ENCODE results near the gene ZC3H18. TPM values are rescaled to one million over a fixed set of nuclear protein-coding genes. Genes with fewer than 3 reads are reported as not detected.

The ZC3H18 gene
- total RNA-seq, 1 experiment from 2014 or later: 57.8 TPM

- H4K20me1 ChIP-seq (ENCODE audit: insufficient read depth): no peaks in the 10 kb centered on the region
- H3K27ac ChIP-seq (ENCODE audit: low read depth, low read length): no peak overlapping the region
- TF ChIP-seq ELF1 (IDR thresholded peaks at IDR 0.05; ENCODE audit: borderline replicate concordance, low read depth) (no peak), CEBPB (IDR thresholded peaks at IDR 0.05; ENCODE audit: low read depth) (no peak), FOSL1 (IDR thresholded peaks at IDR 0.05; ENCODE audit: low read depth) (no peak), REST (IDR thresholded peaks at IDR 0.05; ENCODE audit: low read depth) (no peak), CTCF (IDR thresholded peaks at IDR 0.05 in 2 of 3, conservative IDR thresholded peaks at IDR 0.05 in 1 of 3; ENCODE audit: borderline replicate concordance in 1 of 3, insufficient read depth in 1 of 3, low read depth in 2 of 3, low read length in 2 of 3) (0 out of 6 replicates have a peak, but pooled peaks of 2 of the 3 experiments have one; percentile 15 to 19)
- ATAC-seq: no peak
- BruUV-seq (replicated peaks): no TSS peak
- DNase-seq (ENCODE audit: low read depth, low spot score): no peak
- peaks cover under 1 to 4% of the 10 kb centered on the region in 2 experiments; a peak in 2 of 4 replicates for H3K9me3 ChIP-seq (ENCODE audit: control insufficient read depth in 1 of 2, insufficient read depth in 1 of 2, low read depth in 1 of 2, low read length in 2 of 2)
- H3K9ac ChIP-seq (ENCODE audit: low read length): no peak overlapping the region
- RAD21 ChIA-PET (ENCODE audit: low non-redundant PET in 1 of 2, low total read pairs in 2 of 2, uncharacterized antibody in 2 of 2, unreplicated experiment in 2 of 2): no interaction called here
- no peak overlapping the region for H2AFZ ChIP-seq (ENCODE audit: low read depth, low read length, poor library complexity, severe bottlenecking)
- no peak overlapping the region for H3K4me2 ChIP-seq (ENCODE audit: low read length)
- peaks cover 8 to 12% of the 10 kb centered on the region in 2 experiments for H3K4me1 ChIP-seq (ENCODE audit: control insufficient read depth in 1 of 2, insufficient read depth in 2 of 2, low read length in 2 of 2)
- H3K36me3 ChIP-seq (ENCODE audit: control insufficient read depth in 1 of 2, insufficient read depth in 2 of 2, low read length in 2 of 2): no peaks in the 10 kb centered on the region; a peak in 1 of 4 replicates
- intact Hi-C loops (cut with micrococcal nuclease): no loop called here
- H3K27me3 ChIP-seq (ENCODE audit: insufficient read depth, low read length): no peaks in the 10 kb centered on the region
- no peak overlapping the region for H3K4me3 ChIP-seq (replicated peaks in 1 of 2; ENCODE audit: low read depth in 1 of 2, low read length in 2 of 2)
- POLR2A ChIA-PET: no interaction called here
- CTCF ChIA-PET: no interaction called here
- peaks cover 10% of the 10 kb centered on the region; the same call in 1 of the 2 replicates for H3K79me2 ChIP-seq (ENCODE audit: insufficient read depth, low read length)
- no peaks in the 10 kb centered on the region for H3K9me2 ChIP-seq (ENCODE audit: insufficient read depth)
These were observed 33.0 kb upstream of the ZC3H18 start for GRCh38 chr16:88536971-88537751.
